ENCODE data around the gene GGT5. TPM values are rescaled to one million over a fixed set of nuclear protein-coding genes. Genes with fewer than 3 reads are reported as not detected.
"Not testable (repeated sequence)": the region's sequence is repeated elsewhere in the genome, so short reads cannot be mapped to it uniquely, and the experiment has no call there.

GGT5 gene
- total and polyA plus RNA-seq, 8 donors, result 2.3 to 18.3 (median 12.0) TPM

DNA sequence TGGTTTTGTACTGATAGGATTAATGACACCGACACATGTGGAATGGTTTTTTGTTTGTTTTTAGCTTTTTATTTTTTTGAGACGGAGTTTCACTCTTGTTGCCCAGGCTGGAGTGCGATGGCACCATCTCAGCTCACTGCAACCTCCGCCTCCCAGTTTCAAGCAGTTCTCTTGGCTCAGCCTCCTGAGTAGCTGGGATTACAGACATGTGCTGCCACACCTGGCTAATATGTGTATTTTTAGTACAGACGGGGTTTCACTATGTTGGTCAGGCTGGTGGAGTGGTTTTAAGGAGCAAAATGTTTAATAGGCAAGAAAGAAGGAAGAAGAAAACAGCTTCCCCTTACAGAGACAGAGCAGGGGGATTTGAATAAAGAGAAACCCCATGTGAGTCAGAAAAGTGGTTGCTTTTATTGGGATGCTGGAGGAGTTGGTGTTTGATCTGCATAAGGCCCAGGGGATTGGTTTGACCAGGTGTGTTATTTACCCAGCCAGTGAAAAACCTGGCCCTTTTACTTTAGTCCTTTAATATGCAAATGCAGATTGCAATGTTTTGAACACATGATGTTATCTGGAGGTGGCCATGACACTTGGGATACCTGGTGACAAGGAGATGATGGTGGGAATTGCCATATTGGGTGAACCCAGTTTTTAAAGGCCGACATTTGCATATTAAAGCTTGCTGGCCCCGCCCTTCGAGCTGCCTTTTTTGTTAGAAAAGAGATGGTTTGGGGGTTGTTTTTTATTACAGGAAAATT lies 39.3 kb downstream of the GGT5 start:
- Histone ChIP-seq H3K4me1 (peaks cover 21 to 34% (median 24%) of the 10 kb centered on the region in 3 donors), H3K27me3 (no peaks in the 10 kb centered on the region), H3K4me3 (no peak overlapping the region), H3K27ac (no peak overlapping the region), H3K9me3 (no peaks in the 10 kb centered on the region), H3K36me3 (no peaks in the 10 kb centered on the region)
- WGBS, 2 donors, result 83 to 88% methylated on average over 8 of the region's 8 CpGs
- FAIRE-seq (no peak), ATAC-seq (no peak), DNase-seq (no peak)
- TF ChIP-seq, protein P1, sequence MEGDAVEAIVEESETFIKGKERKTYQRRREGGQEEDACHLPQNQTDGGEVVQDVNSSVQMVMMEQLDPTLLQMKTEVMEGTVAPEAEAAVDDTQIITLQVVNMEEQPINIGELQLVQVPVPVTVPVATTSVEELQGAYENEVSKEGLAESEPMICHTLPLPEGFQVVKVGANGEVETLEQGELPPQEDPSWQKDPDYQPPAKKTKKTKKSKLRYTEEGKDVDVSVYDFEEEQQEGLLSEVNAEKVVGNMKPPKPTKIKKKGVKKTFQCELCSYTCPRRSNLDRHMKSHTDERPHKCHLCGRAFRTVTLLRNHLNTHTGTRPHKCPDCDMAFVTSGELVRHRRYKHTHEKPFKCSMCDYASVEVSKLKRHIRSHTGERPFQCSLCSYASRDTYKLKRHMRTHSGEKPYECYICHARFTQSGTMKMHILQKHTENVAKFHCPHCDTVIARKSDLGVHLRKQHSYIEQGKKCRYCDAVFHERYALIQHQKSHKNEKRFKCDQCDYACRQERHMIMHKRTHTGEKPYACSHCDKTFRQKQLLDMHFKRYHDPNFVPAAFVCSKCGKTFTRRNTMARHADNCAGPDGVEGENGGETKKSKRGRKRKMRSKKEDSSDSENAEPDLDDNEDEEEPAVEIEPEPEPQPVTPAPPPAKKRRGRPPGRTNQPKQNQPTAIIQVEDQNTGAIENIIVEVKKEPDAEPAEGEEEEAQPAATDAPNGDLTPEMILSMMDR (IDR thresholded peaks at IDR 0.05), result no peak
- intact Hi-C loops (cut with DNase I), result no loop called here

DNA sequence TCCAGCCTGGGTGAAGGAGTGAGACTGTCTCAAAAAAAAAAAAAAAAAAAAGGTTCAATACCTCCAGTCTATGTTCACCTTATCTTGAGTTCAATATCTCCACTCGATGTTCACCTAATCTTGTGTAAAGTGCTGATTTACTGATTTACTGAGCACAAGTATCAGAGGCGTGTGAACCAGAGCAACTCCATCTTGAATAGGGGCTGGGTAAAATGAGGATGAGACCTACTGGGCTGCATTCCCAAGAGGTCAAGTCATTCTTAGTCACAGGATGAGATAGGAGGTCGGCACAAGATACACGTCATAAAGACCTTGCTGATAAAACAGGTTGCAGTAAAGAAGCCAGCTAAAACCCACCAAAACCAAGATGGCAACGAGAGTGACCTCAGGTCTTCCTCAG lies 41.0 kb downstream of the GGT5 start:
- H3K36me3 ChIP-seq; H3K9me3 ChIP-seq; DNase-seq; ATAC-seq; H3K27me3 ChIP-seq; H3K27ac ChIP-seq; intact Hi-C loops (cut with DNase I); H3K4me3 ChIP-seq; FAIRE-seq: not testable (repeated sequence)
- H3K4me1 ChIP-seq, result peaks cover 21 to 34% (median 22%) of the 10 kb centered on the region in 3 donors
- 61 to 65% methylated on average over 5 of the region's 5 CpGs for WGBS, 2 donors

DNA sequence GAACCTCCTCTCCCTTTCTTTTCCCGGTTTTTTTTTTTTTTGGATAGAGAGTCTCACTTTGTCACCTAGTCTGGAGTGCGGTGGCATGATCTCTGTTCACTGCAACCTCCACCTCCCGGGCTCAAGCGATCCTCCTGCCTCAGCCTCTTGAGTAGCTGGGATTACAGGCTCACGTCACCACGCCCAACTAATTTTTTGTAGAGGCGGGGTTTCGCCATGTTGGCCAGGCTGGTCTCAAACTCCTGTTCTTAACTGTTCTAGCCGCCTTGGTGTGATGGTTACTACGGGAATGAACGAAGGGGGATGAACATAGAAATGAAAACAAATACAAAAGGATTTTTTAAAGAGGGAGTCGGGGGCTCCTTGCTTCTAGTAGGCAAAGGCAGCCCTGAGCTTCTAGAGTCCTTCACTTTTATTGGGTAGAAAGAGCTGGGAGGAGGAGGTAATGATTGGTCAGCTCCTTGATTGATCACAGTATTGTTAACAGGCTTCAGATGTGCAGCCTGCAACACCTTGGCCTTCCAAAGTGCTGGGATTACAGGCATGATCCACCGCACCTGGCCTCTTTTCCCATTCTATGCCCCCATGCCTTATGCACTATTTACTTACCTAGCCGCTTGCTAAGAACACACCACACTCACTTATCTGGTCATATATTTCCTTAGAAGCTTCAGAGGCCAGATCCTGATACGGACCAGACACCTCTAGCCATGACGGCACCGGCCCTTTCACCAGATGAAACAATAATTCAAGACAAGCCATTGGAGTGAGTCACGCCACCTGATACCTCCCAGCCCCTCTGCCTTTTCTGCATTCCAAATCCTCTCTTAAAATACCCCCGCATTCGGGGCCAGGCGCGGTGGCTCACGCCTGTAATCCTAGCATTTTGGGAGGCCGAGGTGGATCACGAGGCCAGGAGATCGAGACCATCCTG lies 42.9 kb downstream of the GGT5 start:
- H3K36me3 ChIP-seq, result no peaks in the 10 kb centered on the region
- DNase-seq, result no peak
- TF ChIP-seq, protein P1 (IDR thresholded peaks at IDR 0.05), result no peak
- FAIRE-seq, result no peak
- H3K4me1 ChIP-seq, result peaks cover 6 to 33% (median 13%) of the 10 kb centered on the region in 3 donors
- H3K27me3 ChIP-seq, result no peaks in the 10 kb centered on the region
- no peaks in the 10 kb centered on the region for H3K9me3 ChIP-seq
- no peak overlapping the region for H3K4me3 ChIP-seq
- no peak for ATAC-seq
- H3K27ac ChIP-seq, result no peak overlapping the region
- 92% methylated on average over 26 of the region's 26 CpGs for WGBS, 2 donors
- intact Hi-C loops (cut with DNase I), result no loop called here

DNA sequence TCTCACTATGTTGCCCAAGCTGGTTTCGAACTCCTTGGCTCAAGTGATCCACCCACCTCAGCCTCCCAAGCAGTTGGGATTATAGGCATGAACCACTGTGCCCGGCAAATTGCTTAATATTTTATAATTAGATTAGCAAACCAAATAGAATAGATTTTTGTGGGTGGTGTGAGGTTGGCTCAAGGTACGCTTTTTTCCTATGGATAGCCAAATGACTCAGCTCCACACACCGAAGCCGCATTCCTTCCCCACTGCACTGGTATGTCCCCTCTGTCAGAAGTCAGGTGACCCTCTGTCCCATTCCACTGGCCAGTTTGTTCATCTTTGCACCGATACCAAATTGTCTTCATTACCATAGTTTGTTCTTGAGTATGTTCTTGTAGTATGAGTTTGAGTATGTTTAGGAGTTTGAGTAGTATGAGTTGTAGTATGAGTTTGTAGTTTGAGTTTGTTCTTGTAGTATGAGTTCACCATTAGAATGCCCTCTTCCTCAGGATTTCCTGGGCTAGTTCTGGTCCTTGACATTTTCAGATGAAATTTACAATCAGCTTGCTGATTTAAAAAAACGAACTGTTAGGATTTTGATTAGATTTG lies 44.2 kb downstream of the GGT5 start:
- ATAC-seq (no peak), DNase-seq (no peak), FAIRE-seq (no peak)
- 75 to 76% methylated on average over 7 of the region's 7 CpGs for WGBS, 2 donors
- TF ChIP-seq, protein P1 (IDR thresholded peaks at IDR 0.05), result no peak
- Histone ChIP-seq H3K4me3 (no peak overlapping the region), H3K27me3 (no peaks in the 10 kb centered on the region), H3K36me3 (no peaks in the 10 kb centered on the region), H3K4me1 (peaks cover 5 to 30% (median 9%) of the 10 kb centered on the region in 3 donors), H3K9me3 (no peaks in the 10 kb centered on the region), H3K27ac (no peak overlapping the region)
- intact Hi-C loops (cut with DNase I), result no loop called here

DNA sequence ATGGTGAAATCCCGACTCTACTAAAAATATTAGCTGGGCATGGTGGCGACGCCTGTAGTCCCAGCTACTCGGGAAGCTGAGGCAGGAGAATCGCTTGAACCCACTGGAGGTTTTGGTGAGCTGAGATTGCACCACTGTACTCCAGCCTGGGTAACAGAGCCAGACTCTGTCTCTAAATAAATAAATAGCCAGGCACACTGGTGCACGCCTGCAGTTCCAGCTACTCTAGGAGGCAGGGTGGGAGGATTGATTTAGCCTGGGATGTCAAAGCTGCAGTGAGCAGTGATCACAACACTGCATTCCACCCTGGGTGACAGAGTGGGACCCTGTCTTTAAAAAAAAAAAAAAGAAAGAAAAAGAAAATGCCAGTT lies 46.2 kb downstream of the GGT5 start:
- Histone ChIP-seq H3K27ac (no peak overlapping the region), H3K36me3 (no peaks in the 10 kb centered on the region), H3K27me3 (no peaks in the 10 kb centered on the region), H3K9me3 (no peaks in the 10 kb centered on the region), H3K4me3 (no peak overlapping the region), H3K4me1 (peaks cover 5 to 29% (median 9%) of the 10 kb centered on the region in 3 donors)
- TF ChIP-seq, protein P1 (IDR thresholded peaks at IDR 0.05), result no peak
- DNase-seq, result no peak
- intact Hi-C loops (cut with DNase I), result no loop called here
- WGBS, 2 donors, result 88 to 93% methylated on average over 6 of the region's 6 CpGs
- no peak for FAIRE-seq
- no peak for ATAC-seq

All from pancreas (tissue), 10 donors.